OCI-LY3 (cell line): ENCODE measurements around the gene MSX2.

Experiments
- CTCF ChIP-seq: fragments of 200-600, 300-600 bp; sonication (generic); IDR thresholded peaks from 2 replicates; pipeline ENCODE4 v1.5.1; 2014; ENCODE audit warnings: antibody characterized with exemption, low read length, low read depth
- EZH2phosphoT487 ChIP-seq: fragments of 200-600 bp; shearing (Covaris generic); IDR thresholded peaks from 2 replicates; pipeline ENCODE4 v1.6.1; 2018; ENCODE audit warnings: antibody characterized with exemption, mixed run types, low read depth

GRCh38 chr5:174755106-174755505 is 30.7 kb downstream of the MSX2 start:
- TF ChIP-seq CTCF = no peak
- TF ChIP-seq EZH2phosphoT487 = no peak
